Measurements from ENCODE around the gene ASTL.

The ASTL gene

DNA sequence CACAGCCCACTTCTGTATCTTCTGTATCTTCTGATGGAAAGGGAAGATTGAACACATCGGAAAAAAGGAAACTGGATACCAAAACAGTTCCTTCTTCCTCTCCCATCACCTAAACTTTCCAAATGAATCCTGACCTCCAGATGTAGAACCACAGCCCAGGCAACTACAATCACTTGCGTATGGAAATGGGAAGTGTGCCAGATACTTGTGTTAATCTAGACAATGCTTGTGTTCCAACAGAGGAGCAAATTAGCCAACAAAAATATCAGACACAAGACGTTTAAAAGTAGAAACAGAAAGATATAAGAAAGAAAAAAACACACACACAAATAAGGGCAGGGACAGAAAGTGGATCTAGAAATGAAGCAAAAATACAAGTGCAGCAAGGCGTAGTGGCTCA, 38.4 kb upstream of the ASTL start:
- ATAC-seq, result no peak
- no peak for TF ChIP-seq ZFP3 (CRISPR knock-in tag; IDR thresholded peaks at IDR 0.05)
- TF ChIP-seq RARB (CRISPR knock-in tag; IDR thresholded peaks at IDR 0.05), result no peak

DNA sequence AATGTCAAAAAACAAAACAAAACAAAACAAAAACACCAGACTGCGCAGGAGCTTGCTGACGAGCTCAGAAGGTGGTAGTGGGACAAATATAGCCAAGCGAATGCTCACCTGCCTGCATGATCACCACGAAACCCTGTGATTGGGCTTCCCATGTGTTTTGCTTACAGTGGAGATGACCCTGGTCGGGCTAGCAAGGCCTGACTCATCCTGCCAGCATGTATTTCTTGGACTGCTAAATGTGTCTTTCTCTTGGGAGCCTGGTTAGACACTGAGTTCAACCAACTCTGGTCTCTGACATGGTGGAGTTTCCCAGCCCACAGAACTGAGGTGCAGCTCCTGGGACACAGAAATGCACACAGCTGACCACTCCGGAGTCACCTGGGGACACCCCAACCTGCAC, 37.6 kb upstream of the ASTL start:
- peak; percentile 48 for ATAC-seq
- TF ChIP-seq SNAI2 (CRISPR knock-in tag; IDR thresholded peaks at IDR 0.05) (no peak), GLIS3 (CRISPR knock-in tag; IDR thresholded peaks at IDR 0.05) (no peak), BACH2 (CRISPR knock-in tag; IDR thresholded peaks at IDR 0.05; ENCODE audit: borderline replicate concordance) (no peak), ZC3H10 (CRISPR knock-in tag; IDR thresholded peaks at IDR 0.05) (no peak), TOX (CRISPR knock-in tag; IDR thresholded peaks at IDR 0.05; ENCODE audit: borderline replicate concordance) (no peak), ESRRG (CRISPR knock-in tag; IDR thresholded peaks at IDR 0.05) (no peak), POU6F1 (CRISPR knock-in tag; IDR thresholded peaks at IDR 0.05; ENCODE audit: borderline replicate concordance, low read depth) (no peak), TCF4 (CRISPR knock-in tag; IDR thresholded peaks at IDR 0.05; ENCODE audit: borderline replicate concordance) (no peak), ZFP3 (CRISPR knock-in tag; IDR thresholded peaks at IDR 0.05) (no peak), PPARA (CRISPR knock-in tag; IDR thresholded peaks at IDR 0.05; ENCODE audit: borderline replicate concordance) (no peak)

- peak; percentile 95 for ATAC-seq
- TF ChIP-seq ARNTL (CRISPR knock-in tag; IDR thresholded peaks at IDR 0.05; ENCODE audit: borderline replicate concordance, low read depth) (no peak), ZFP3 (CRISPR knock-in tag; IDR thresholded peaks at IDR 0.05) (no peak), CREB5 (CRISPR knock-in tag; IDR thresholded peaks at IDR 0.05; ENCODE audit: low read depth) (no peak), ZNF8 (CRISPR knock-in tag; IDR thresholded peaks at IDR 0.05) (no peak), POU6F1 (CRISPR knock-in tag; IDR thresholded peaks at IDR 0.05; ENCODE audit: borderline replicate concordance, low read depth) (no peak)
Measured at GRCh38 chr2:96174251-96175144, 36.2 kb upstream of the ASTL start.

GRCh38 chr2:96171831-96172230, 33.5 kb upstream of the ASTL start:
- TF ChIP-seq TCF4 (CRISPR knock-in tag; IDR thresholded peaks at IDR 0.05; ENCODE audit: borderline replicate concordance) (no peak), RARB (CRISPR knock-in tag; IDR thresholded peaks at IDR 0.05) (no peak), CSDC2 (CRISPR knock-in tag; IDR thresholded peaks at IDR 0.05) (no peak), ZC3H10 (CRISPR knock-in tag; IDR thresholded peaks at IDR 0.05) (no peak), ZNF565 (CRISPR knock-in tag; conservative IDR thresholded peaks at IDR 0.05; ENCODE audit: low read depth) (no peak), ESRRG (CRISPR knock-in tag; IDR thresholded peaks at IDR 0.05) (no peak), GLIS3 (CRISPR knock-in tag; IDR thresholded peaks at IDR 0.05) (no peak), CREB5 (CRISPR knock-in tag; IDR thresholded peaks at IDR 0.05; ENCODE audit: low read depth) (no peak), SNAI2 (CRISPR knock-in tag; IDR thresholded peaks at IDR 0.05) (no peak), POU6F1 (CRISPR knock-in tag; IDR thresholded peaks at IDR 0.05; ENCODE audit: borderline replicate concordance, low read depth) (no peak), ZFP30 (CRISPR knock-in tag; IDR thresholded peaks at IDR 0.05) (no peak), ARNTL (CRISPR knock-in tag; IDR thresholded peaks at IDR 0.05; ENCODE audit: borderline replicate concordance, low read depth) (no peak), ZNF8 (CRISPR knock-in tag; IDR thresholded peaks at IDR 0.05) (no peak)
- TF ChIP-seq, protein P1, sequence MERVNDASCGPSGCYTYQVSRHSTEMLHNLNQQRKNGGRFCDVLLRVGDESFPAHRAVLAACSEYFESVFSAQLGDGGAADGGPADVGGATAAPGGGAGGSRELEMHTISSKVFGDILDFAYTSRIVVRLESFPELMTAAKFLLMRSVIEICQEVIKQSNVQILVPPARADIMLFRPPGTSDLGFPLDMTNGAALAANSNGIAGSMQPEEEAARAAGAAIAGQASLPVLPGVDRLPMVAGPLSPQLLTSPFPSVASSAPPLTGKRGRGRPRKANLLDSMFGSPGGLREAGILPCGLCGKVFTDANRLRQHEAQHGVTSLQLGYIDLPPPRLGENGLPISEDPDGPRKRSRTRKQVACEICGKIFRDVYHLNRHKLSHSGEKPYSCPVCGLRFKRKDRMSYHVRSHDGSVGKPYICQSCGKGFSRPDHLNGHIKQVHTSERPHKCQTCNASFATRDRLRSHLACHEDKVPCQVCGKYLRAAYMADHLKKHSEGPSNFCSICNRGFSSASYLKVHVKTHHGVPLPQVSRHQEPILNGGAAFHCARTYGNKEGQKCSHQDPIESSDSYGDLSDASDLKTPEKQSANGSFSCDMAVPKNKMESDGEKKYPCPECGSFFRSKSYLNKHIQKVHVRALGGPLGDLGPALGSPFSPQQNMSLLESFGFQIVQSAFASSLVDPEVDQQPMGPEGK (CRISPR knock-in tag; IDR thresholded peaks at IDR 0.05; ENCODE audit: borderline replicate concordance), result no peak
- TF ChIP-seq, protein P2, sequence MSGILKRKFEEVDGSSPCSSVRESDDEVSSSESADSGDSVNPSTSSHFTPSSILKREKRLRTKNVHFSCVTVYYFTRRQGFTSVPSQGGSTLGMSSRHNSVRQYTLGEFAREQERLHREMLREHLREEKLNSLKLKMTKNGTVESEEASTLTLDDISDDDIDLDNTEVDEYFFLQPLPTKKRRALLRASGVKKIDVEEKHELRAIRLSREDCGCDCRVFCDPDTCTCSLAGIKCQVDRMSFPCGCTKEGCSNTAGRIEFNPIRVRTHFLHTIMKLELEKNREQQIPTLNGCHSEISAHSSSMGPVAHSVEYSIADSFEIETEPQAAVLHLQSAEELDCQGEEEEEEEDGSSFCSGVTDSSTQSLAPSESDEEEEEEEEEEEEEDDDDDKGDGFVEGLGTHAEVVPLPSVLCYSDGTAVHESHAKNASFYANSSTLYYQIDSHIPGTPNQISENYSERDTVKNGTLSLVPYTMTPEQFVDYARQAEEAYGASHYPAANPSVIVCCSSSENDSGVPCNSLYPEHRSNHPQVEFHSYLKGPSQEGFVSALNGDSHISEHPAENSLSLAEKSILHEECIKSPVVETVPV (CRISPR knock-in tag; IDR thresholded peaks at IDR 0.05), result no peak
- no peak for ATAC-seq
